IMR-90 (cell line): ENCODE data around the gene CACNA1I. TPM values are rescaled to one million over a fixed set of nuclear protein-coding genes. Genes with fewer than 3 reads are reported as not detected.

Source experiments
- ATAC-seq: fragments of 200-7000 bp; cut with Tn5 transposase; 2 replicates; pipeline ENCODE4 v1.9.1; 2020; ENCODE audit warnings: low read depth, mild to moderate bottlenecking, moderate library complexity
- BruUV-seq: library from RNA; stranded (reverse); fragments of 400-500 nt; replicated peaks from 2 replicates; lab custom pipeline; 2021; lab: Mats Ljungman, UMichigan
- CTCF ChIA-PET: fragments of 300-600 bp; formaldehyde crosslinking; extraction: SDS; loops from one replicate; lab custom pipeline; 2021; ENCODE audit warnings: antibody characterized with exemption; lab: Yijun Ruan, JAX
- POLR2A ChIA-PET: fragments of 300-600 bp; sonication (Branson Sonifier 250); formaldehyde crosslinking; loops from one replicate; lab custom pipeline; 2022; ENCODE audit warnings: antibody characterized with exemption; ENCODE audit not compliant: unreplicated experiment; lab: Charles Lee
- DNase-seq: peaks from one replicate; pipeline ENCODE4 v3.0.0; 2013
- H2AFZ ChIP-seq: replicated peaks from 2 replicates; pipeline ENCODE3; 2013; ENCODE audit warnings: low read length, mild to moderate bottlenecking; ENCODE audit not compliant: poor library complexity
- H2AK5ac ChIP-seq: 2 replicates; pipeline ENCODE4 v1.6.1; 2013; ENCODE audit warnings: low read depth, low read length, inconsistent platforms
- H2AK9ac ChIP-seq: replicated peaks from 2 replicates; pipeline ENCODE3; 2013; ENCODE audit warnings: mild to moderate bottlenecking, low read depth, low read length, moderate library complexity; ENCODE audit not compliant: poor library complexity
- H2BK120ac ChIP-seq: 2 replicates; pipeline ENCODE4 v1.6.1; 2013; ENCODE audit warnings: low read depth, low read length, inconsistent platforms
- H2BK15ac ChIP-seq: 3 replicates; pipeline ENCODE4 v1.6.1; 2013; ENCODE audit warnings: low read depth, low read length, inconsistent platforms
- H2BK20ac ChIP-seq: 2 replicates; pipeline ENCODE4 v1.6.1; 2013; ENCODE audit warnings: low read depth, mild to moderate bottlenecking, inconsistent platforms, low read length, moderate library complexity
- H2BK5ac ChIP-seq: 2 replicates; pipeline ENCODE4 v1.6.1; 2013; ENCODE audit warnings: mild to moderate bottlenecking, low read depth, low read length, inconsistent platforms; ENCODE audit not compliant: poor library complexity, severe bottlenecking
- H3K14ac ChIP-seq: replicated peaks from 2 replicates; pipeline ENCODE4 v1.6.1; 2013; ENCODE audit warnings: low read depth, low read length, inconsistent platforms
- H3K18ac ChIP-seq: 2 replicates; pipeline ENCODE4 v1.6.1; 2013; ENCODE audit warnings: low read depth, low read length, control low read depth
- H3K23ac ChIP-seq: 2 replicates; pipeline ENCODE4 v1.6.1; 2013; ENCODE audit warnings: low read depth, low read length, inconsistent platforms
- H3K27ac ChIP-seq: 2 replicates; pipeline ENCODE4 v1.5.1; 2013; ENCODE audit warnings: mild to moderate bottlenecking, control low read depth, low read length; ENCODE audit not compliant: insufficient read depth
- H3K27me3 ChIP-seq: 2 replicates; pipeline ENCODE4 v1.6.1; 2013; ENCODE audit warnings: low read length; ENCODE audit not compliant: control insufficient read depth, insufficient read depth
- H3K36me3 ChIP-seq: 2 replicates; pipeline ENCODE4 v1.6.1; 2013; ENCODE audit warnings: low read length, mixed read lengths; ENCODE audit not compliant: control insufficient read depth, insufficient read depth
- H3K4ac ChIP-seq: 2 replicates; pipeline ENCODE4 v1.6.1; 2013; ENCODE audit warnings: low read depth, low read length, inconsistent platforms
- H3K4me1 ChIP-seq: 2 replicates; pipeline ENCODE4 v1.6.1; 2013; ENCODE audit warnings: low read length, mixed read lengths; ENCODE audit not compliant: control insufficient read depth, insufficient read depth
- H3K4me2 ChIP-seq: 2 replicates; pipeline ENCODE4 v1.6.1; 2013; ENCODE audit warnings: low read depth, mild to moderate bottlenecking, control low read depth, low read length, moderate library complexity
- H3K4me3 ChIP-seq: 2 replicates; pipeline ENCODE4 v1.5.1; 2013; ENCODE audit warnings: low read depth, mild to moderate bottlenecking, control low read depth, low read length, moderate library complexity; ENCODE audit not compliant: insufficient read depth
- H3K56ac ChIP-seq: 2 replicates; pipeline ENCODE4 v1.6.1; 2013; ENCODE audit warnings: low read length, inconsistent platforms; ENCODE audit not compliant: insufficient read depth; ENCODE audit errors: extremely low read depth
- H3K79me1 ChIP-seq, 2 experiments: 2 replicates each; pipeline ENCODE4 v1.6.1; 2013; ENCODE audit warnings: low read length in 2 of 2, inconsistent platforms in 1 of 2, low read depth in 1 of 2
- H3K9ac ChIP-seq: 2 replicates; pipeline ENCODE4 v1.6.1; 2013; ENCODE audit warnings: low read depth, low read length, control low read depth
- H3K9me1 ChIP-seq: 2 replicates; pipeline ENCODE4 v1.6.1; 2013; ENCODE audit warnings: low read length, inconsistent platforms; ENCODE audit not compliant: insufficient read depth
- H3K9me3 ChIP-seq: 2 replicates; pipeline ENCODE4 v1.6.1; 2013; ENCODE audit warnings: low read length; ENCODE audit not compliant: control insufficient read depth, insufficient read depth
- H4K20me1 ChIP-seq: 2 replicates; pipeline ENCODE4 v1.6.1; 2013; ENCODE audit warnings: low read length, inconsistent platforms; ENCODE audit not compliant: insufficient read depth
- H4K5ac ChIP-seq: 2 replicates; pipeline ENCODE4 v1.6.1; 2013; ENCODE audit warnings: mild to moderate bottlenecking, low read depth, low read length, control low read depth
- H4K8ac ChIP-seq, 2 experiments: 2 replicates each; pipeline ENCODE4 v1.6.1; 2013; ENCODE audit warnings: low read depth in 2 of 2, low read length in 2 of 2, control low read depth in 1 of 2, inconsistent platforms in 1 of 2
- H4K91ac ChIP-seq: 2 replicates; pipeline ENCODE4 v1.6.1; 2013; ENCODE audit warnings: low read depth, low read length, inconsistent platforms; ENCODE audit not compliant: insufficient read depth
- ELK1 ChIP-seq: fragments of 150-350 bp; IDR thresholded peaks from 2 replicates; pipeline ENCODE4 v1.6.1; 2016; ENCODE audit warnings: low read depth, mild to moderate bottlenecking, low read length, moderate library complexity, borderline replicate concordance
- FOS ChIP-seq: fragments of 150-350 bp; IDR thresholded peaks from 2 replicates; pipeline ENCODE4 v1.6.1; 2016; ENCODE audit warnings: low read depth, low read length
- MAFK ChIP-seq: IDR thresholded peaks from 2 replicates; pipeline ENCODE4 v1.6.1; 2012; ENCODE audit warnings: low read depth, low read length, improper control_type of control experiment
- MAZ ChIP-seq: IDR thresholded peaks from 2 replicates; pipeline ENCODE4 v1.6.1; 2012; ENCODE audit warnings: low read depth, mild to moderate bottlenecking, low read length, improper control_type of control experiment, moderate library complexity, borderline replicate concordance
- POLR2A ChIP-seq: IDR thresholded peaks from 2 replicates; pipeline ENCODE4 v1.6.1; 2012; ENCODE audit warnings: mild to moderate bottlenecking, low read depth, low read length
- WGBS, 2 experiments: methylation state at CpG; one replicate each; pipeline versions ENCODE4 v1.1.5 to v1.1.7; 2013; ENCODE audit warnings: missing lambda C conversion rate in 2 of 2; ENCODE audit not compliant: insufficient read length in 1 of 2; ENCODE audit errors: extremely low coverage in 2 of 2; 5-methylcytosine and 5-hydroxymethylcytosine counted together
- dilution Hi-C: fragments of 300-500 bp; cut with HindIII; formaldehyde crosslinking; loops from one replicate; pipeline ENCODE4 v1.14.3; 2018; ENCODE audit warnings: low sequenced_read_pairs; ENCODE audit not compliant: unreplicated experiment
- in situ Hi-C: fragments of 300-500 bp; cut with MboI; formaldehyde crosslinking; loops from 3 replicates; pipeline ENCODE4 v1.14.3; 2019; ENCODE audit warnings: low sequenced_read_pairs, inconsistent platforms, mixed read lengths
- intact Hi-C: fragments of 100-400 bp; cut with micrococcal nuclease; formaldehyde crosslinking; loops from 2 replicates; pipeline ENCODE4 v1.10.0; 2022
- polyA plus RNA-seq, 3 experiments: library from polyadenylated mRNA; depleted of rRNA; stranded (reverse); fragments of >200 nt; gene quantifications; 2 replicates each; pipeline ENCODE4 v1.2.3, GENCODE V29; 2012; ENCODE audit warnings: low replicate concordance in 1 of 3
- total RNA-seq: library from RNA; depleted of rRNA; stranded (reverse); fragments of >200 nt; gene quantifications from 2 replicates; pipeline ENCODE4 v1.2.3, GENCODE V29; 2012

The CACNA1I gene
- total and polyA plus RNA-seq, 2 of the 4 experiments (the other 2 are of a cell fraction), result under 0.01 to 0.02 TPM

- Histone ChIP-seq H3K4me2 (no peak overlapping the region), H3K79me1 (no peaks in the 10 kb centered on the region), H2BK20ac (no peak overlapping the region), H3K9ac (no peak overlapping the region), H3K27me3 (peaks cover 74% of the 10 kb centered on the region), H3K23ac (no peak overlapping the region), H4K8ac (no peak overlapping the region), H2AK9ac (no peak overlapping the region), H2AK5ac (no peak overlapping the region), H2AFZ (peak overlapping the region; percentile 21), H3K9me3 (peaks cover 5% of the 10 kb centered on the region; the same call in 1 of the 2 replicates), H4K91ac (no peak overlapping the region), H3K56ac (no peak overlapping the region), H3K27ac (no peak overlapping the region), H4K5ac (no peak overlapping the region), H3K14ac (no peak overlapping the region), H2BK120ac (no peak overlapping the region), H2BK5ac (no peak overlapping the region), H3K36me3 (no peaks in the 10 kb centered on the region), H3K18ac (no peak overlapping the region), H3K4ac (no peak overlapping the region), H3K4me1 (no peaks in the 10 kb centered on the region), H2BK15ac (no peak overlapping the region), H4K20me1 (no peaks in the 10 kb centered on the region), H3K4me3 (no peak overlapping the region), H3K9me1 (no peaks in the 10 kb centered on the region)
- CTCF ChIA-PET, result no interaction called here
- in situ Hi-C loops, result no loop called here
- WGBS, 2 experiments, result 8% methylated on average over 8 of the region's 44 CpGs; no CpG with 5 or more reads in 1 of the 2 experiments
- intact Hi-C loops, result no loop called here
- dilution Hi-C loops, result no loop called here
- ATAC-seq (no peak), DNase-seq (no peak)
- POLR2A ChIA-PET, result no interaction called here
- no TSS peak for BruUV-seq
- TF ChIP-seq MAFK (no peak), FOS (no peak), MAZ (no peak), POLR2A (no peak), ELK1 (no peak)
Measured at GRCh38 chr22:39664485-39665200, 94.1 kb downstream of the CACNA1I start.
